MCF 10A (cell line): ENCODE measurements around the gene PLXNB2. TPM values are rescaled to one million over a fixed set of nuclear protein-coding genes. Genes with fewer than 3 reads are reported as not detected.
"Not testable (repeated sequence)": the region's sequence is repeated elsewhere in the genome, so short reads cannot be mapped to it uniquely, and the experiment has no call there.

ENCODE experiments used
- BruUV-seq: library from RNA; stranded (reverse); fragments of 400-500 nt; replicated peaks from 2 replicates; lab custom pipeline; 2021; lab: Mats Ljungman, UMichigan
- CTCF ChIA-PET: fragments of 300-600 bp; sonication (Branson Sonifier 250); formaldehyde crosslinking; extraction: SDS; loops from one replicate; lab custom pipeline; 2021; ENCODE audit warnings: antibody characterized with exemption, inconsistent platforms; lab: Yijun Ruan, JAX
- POLR2A ChIA-PET: fragments of 300-600, 350-650 bp; sonication (Branson Sonifier 250); formaldehyde crosslinking; extraction: SDS; loops from one replicate; lab custom pipeline; 2020; ENCODE audit warnings: antibody characterized with exemption, inconsistent platforms; lab: Yijun Ruan, JAX
- DNase-seq: peaks from one replicate; pipeline ENCODE4 v3.0.0-alpha.2; 2018; ENCODE audit not compliant: unreplicated experiment
- H3K27ac Mint-ChIP-seq: one replicate; pipeline ENCODE4 v1.8.0; 2022; ENCODE audit warnings: mild to moderate bottlenecking, low read depth, mixed read lengths; ENCODE audit not compliant: unreplicated experiment
- H3K27me3 Mint-ChIP-seq: one replicate; pipeline ENCODE4 v1.8.0; 2022; ENCODE audit warnings: mixed read lengths; ENCODE audit not compliant: insufficient read depth, unreplicated experiment
- H3K36me3 Mint-ChIP-seq: one replicate; pipeline ENCODE4 v1.8.0; 2022; ENCODE audit warnings: mild to moderate bottlenecking, moderate library complexity, mixed read lengths; ENCODE audit not compliant: insufficient read depth, unreplicated experiment
- H3K4me1 Mint-ChIP-seq: one replicate; pipeline ENCODE4 v1.8.0; 2022; ENCODE audit warnings: mixed read lengths; ENCODE audit not compliant: insufficient read depth, unreplicated experiment
- H3K4me3 Mint-ChIP-seq: one replicate; pipeline ENCODE4 v1.8.0; 2022; ENCODE audit warnings: mild to moderate bottlenecking, moderate library complexity, mixed read lengths; ENCODE audit not compliant: unreplicated experiment
- H3K9me3 Mint-ChIP-seq: one replicate; pipeline ENCODE4 v1.8.0; 2022; ENCODE audit warnings: mixed read lengths; ENCODE audit not compliant: unreplicated experiment
- CTCF ChIP-seq: fragments of 200-600 bp; IDR thresholded peaks from one replicate; pipeline ENCODE4 v1.8.0; 2022; ENCODE audit warnings: antibody characterized with exemption, mild to moderate bottlenecking; ENCODE audit not compliant: unreplicated experiment
- intact Hi-C: fragments of 100-400 bp; cut with micrococcal nuclease; formaldehyde crosslinking; loops from 2 replicates; pipeline ENCODE4 v1.14.1; 2022
- total RNA-seq: library from RNA; stranded (reverse); gene quantifications from 2 replicates; pipeline ENCODE4 v1.2.3, GENCODE V29; 2022

Gene PLXNB2
- total RNA-seq, 1 experiment from 2014 or later, result 199 TPM

GRCh38 chr22:50326225-50326955 lies 18.9 kb upstream of the PLXNB2 start:
- H3K4me3 Mint-ChIP-seq, result peak overlapping the region; percentile 84
- H3K9me3 Mint-ChIP-seq, result no peaks in the 10 kb centered on the region
- DNase-seq, result no peak
- H3K4me1 Mint-ChIP-seq, result peaks cover 18% of the 10 kb centered on the region
- no peak overlapping the region for H3K27ac Mint-ChIP-seq
- CTCF ChIA-PET, result interaction anchor here (0.5 to 4.5 kb wide), 15 partner anchors 15 to 291 kb away, joined by 3 to 38 read pairs (median 3); partner anchors contain the start of gene MAPK11
- H3K27me3 Mint-ChIP-seq, result no peaks in the 10 kb centered on the region
- POLR2A ChIA-PET, result interaction anchor here (0.7 to 6.0 kb wide), 8 partner anchors 12 to 404 kb away, joined by 3 to 60 read pairs (median 5); partner anchors contain the start of genes HDAC10, MAPK12, PLXNB2 and TUBGCP6
- no peak for TF ChIP-seq CTCF
- intact Hi-C loops, result loop anchor here (2.0 kb wide), 2 partner anchors 44 to 52 kb away; no protein-coding TSS in a partner anchor
- no TSS peak for BruUV-seq
- H3K36me3 Mint-ChIP-seq, result no peaks in the 10 kb centered on the region

GRCh38 chr22:50325444-50326224 lies 18.2 kb upstream of the PLXNB2 start:
- CTCF ChIA-PET, result interaction anchor here (0.6 to 4.5 kb wide), 14 partner anchors 16 to 234 kb away, joined by 3 to 38 read pairs (median 3); partner anchors contain the start of genes HDAC10 and PLXNB2
- no peak for DNase-seq
- intact Hi-C loops, result loop anchor here (2.0 kb wide), 2 partner anchors 43 to 51 kb away; no protein-coding TSS in a partner anchor
- POLR2A ChIA-PET, result interaction anchor here (1.2 to 6.0 kb wide), 4 partner anchors 11 to 84 kb away, joined by 4 to 60 read pairs (median 6); partner anchors contain the start of genes PLXNB2 and TUBGCP6
- Mint-ChIP-seq H3K27ac (no peak overlapping the region), H3K4me1 (peaks cover 10% of the 10 kb centered on the region), H3K27me3 (no peaks in the 10 kb centered on the region), H3K4me3 (peak overlapping the region; percentile 84), H3K9me3 (no peaks in the 10 kb centered on the region), H3K36me3 (no peaks in the 10 kb centered on the region)
- no peak for TF ChIP-seq CTCF
- BruUV-seq, result TSS peak; percentile 44

- POLR2A ChIA-PET, result interaction anchor here (0.9 to 6.0 kb wide), 3 partner anchors 19 to 78 kb away, joined by 3 to 60 read pairs (median 3); partner anchors contain the start of genes HDAC10 and PLXNB2
- H3K27me3 Mint-ChIP-seq, result no peaks in the 10 kb centered on the region
These were observed 16.5 kb upstream of the PLXNB2 start for GRCh38 chr22:50323900-50324299.

GRCh38 chr22:50322382-50323104 lies 15.1 kb upstream of the PLXNB2 start:
- DNase-seq, result peak; percentile 65
- intact Hi-C loops, BruUV-seq, H3K27ac Mint-ChIP-seq, H3K9me3 Mint-ChIP-seq, H3K36me3 Mint-ChIP-seq, H3K27me3 Mint-ChIP-seq, H3K4me3 Mint-ChIP-seq: not testable (repeated sequence)
- ChIA-PET CTCF (interaction anchor here (0.7 to 2.4 kb wide), 5 partner anchors 8 to 70 kb away, joined by 3 to 9 read pairs (median 3); no protein-coding TSS in a partner anchor), POLR2A (interaction anchor here (0.6 to 1.2 kb wide), 3 partner anchors 10 to 95 kb away, joined by 3 to 7 read pairs (median 3); partner anchors contain the start of gene PLXNB2)
- H3K4me1 Mint-ChIP-seq, result peaks cover 10% of the 10 kb centered on the region

More at GRCh38 chr22:50323900-50324299, 16.5 kb upstream of the PLXNB2 start:
- no peaks in the 10 kb centered on the region for H3K9me3 Mint-ChIP-seq
- H3K36me3 Mint-ChIP-seq, result no peaks in the 10 kb centered on the region
- no peak overlapping the region for H3K4me3 Mint-ChIP-seq
- BruUV-seq, result no TSS peak
- H3K27ac Mint-ChIP-seq, result no peak overlapping the region
- TF ChIP-seq CTCF, result no peak
- CTCF ChIA-PET, result interaction anchor here (0.6 to 2.6 kb wide), 12 partner anchors 8 to 239 kb away, joined by 3 to 10 read pairs (median 4); partner anchors contain the start of genes HDAC10 and PLXNB2
- peaks cover 10% of the 10 kb centered on the region for H3K4me1 Mint-ChIP-seq
- DNase-seq, result no peak
- intact Hi-C loops, result no loop called here
